Lower lobe of right lung (tissue), 2 donors: ENCODE results near the gene GALNT2. TPM values are rescaled to one million over a fixed set of nuclear protein-coding genes. Genes with fewer than 3 reads are reported as not detected.

Experiments
- ATAC-seq, 2 donors: fragments of 200-7000 bp; cut with Tn5 transposase; one replicate each; pipeline ENCODE4 v1.9.1; 2020 to 2022; ENCODE audit warnings: mild to moderate bottlenecking in 2 of 2, moderate library complexity in 2 of 2
- DNase-seq: peaks from one replicate; pipeline ENCODE4 v3.0.0-alpha.2; 2020
- H3K27ac ChIP-seq: fragments of 200-600 bp; one replicate; pipeline ENCODE4 v1.8.0; 2022
- H3K27me3 ChIP-seq: fragments of 200-600 bp; one replicate; pipeline ENCODE4 v1.8.0; 2022; ENCODE audit warnings: low read depth
- H3K36me3 ChIP-seq: fragments of 200-600 bp; one replicate; pipeline ENCODE4 v1.8.0; 2022; ENCODE audit warnings: mild to moderate bottlenecking
- H3K4me1 ChIP-seq: fragments of 200-600 bp; one replicate; pipeline ENCODE4 v1.8.0; 2022
- H3K4me3 ChIP-seq: fragments of 200-600 bp; one replicate; pipeline ENCODE4 v1.8.0; 2022; ENCODE audit warnings: mild to moderate bottlenecking
- H3K9me3 ChIP-seq: fragments of 200-600 bp; one replicate; pipeline ENCODE4 v1.8.0; 2022
- CTCF ChIP-seq: fragments of 200-600 bp; IDR thresholded peaks from one replicate; pipeline ENCODE4 v1.8.0; 2022; ENCODE audit warnings: antibody characterized with exemption, mild to moderate bottlenecking
- intact Hi-C: fragments of 100-400 bp; cut with DNase I; formaldehyde crosslinking; loops from one replicate; pipeline ENCODE4 v1.11.0; 2022
- total RNA-seq: library from RNA; stranded (reverse); fragmentation: NEBNext Ultra II Directional; extraction: Animal tissue kit (Norgen Biotek cat#: 25700); gene quantifications from one replicate; pipeline ENCODE4 v1.2.1, GENCODE V29; 2021
- donor health status: DM: no; HTN: yes; CAD: no; lungs with severe emphysema.

GALNT2 gene
- total RNA-seq, 1 donor from 2014 or later, result 48.0 TPM

GRCh38 chr1:230123280-230124185 is 56.5 kb downstream of the GALNT2 start:
- H3K4me3 ChIP-seq, result no peak overlapping the region
- H3K27me3 ChIP-seq, result no peaks in the 10 kb centered on the region
- peak in 1 of 2 donors; percentile 16 for ATAC-seq
- peaks cover 7% of the 10 kb centered on the region for H3K36me3 ChIP-seq
- peaks cover 25% of the 10 kb centered on the region for H3K4me1 ChIP-seq
- H3K9me3 ChIP-seq, result no peaks in the 10 kb centered on the region
- intact Hi-C loops, result no loop called here
- DNase-seq, result no peak
- H3K27ac ChIP-seq, result no peak overlapping the region
- no peak for TF ChIP-seq CTCF

DNA sequence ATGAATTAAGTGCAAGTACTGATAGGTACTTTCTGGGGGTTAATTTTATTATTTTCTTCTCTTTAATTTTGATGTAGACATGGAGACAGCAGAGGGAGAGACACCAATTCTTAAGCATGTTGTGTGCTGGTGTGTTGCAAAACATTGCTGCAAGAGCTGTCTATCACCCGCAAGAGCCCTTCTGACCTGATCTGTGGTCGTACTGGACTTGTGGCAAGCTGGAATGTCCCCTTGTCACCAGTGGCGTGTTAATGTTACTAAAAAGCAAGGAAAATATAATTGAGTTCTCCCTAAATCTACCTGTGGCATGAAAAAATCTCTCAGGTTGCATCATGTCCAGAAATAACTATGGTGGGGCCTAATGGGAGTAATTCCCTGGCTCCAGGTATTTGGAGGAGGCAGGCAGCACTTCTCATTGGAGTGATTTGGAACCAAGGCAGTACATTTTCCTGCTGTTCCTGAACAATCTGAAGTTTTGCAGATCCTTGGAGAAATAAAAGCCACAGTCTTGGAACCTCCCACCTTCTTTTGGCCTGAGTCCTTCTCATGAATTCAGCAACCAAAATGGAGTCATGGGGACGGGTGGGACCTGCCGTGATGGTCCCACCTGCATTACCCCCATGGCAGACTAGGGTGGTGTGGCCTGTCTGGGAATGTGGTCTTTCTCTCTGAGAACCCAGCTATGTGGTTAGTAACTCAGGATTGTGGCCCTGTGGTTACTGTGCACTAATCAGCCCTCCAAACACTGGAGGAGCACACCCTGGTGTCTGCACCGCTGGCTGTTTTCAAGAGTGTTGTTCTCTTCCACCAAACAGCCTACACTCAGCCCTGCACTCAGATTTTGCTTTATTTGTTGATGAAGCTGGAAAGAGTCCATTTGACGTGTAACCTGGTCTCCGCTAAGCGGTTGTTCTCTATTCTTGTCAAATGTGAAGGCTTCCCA is 57.4 kb downstream of the GALNT2 start:
- no peak overlapping the region for H3K27ac ChIP-seq
- intact Hi-C loops, result no loop called here

GRCh38 chr1:230125141-230125540 is 58.1 kb downstream of the GALNT2 start:
- Histone ChIP-seq H3K4me3 (no peak overlapping the region), H3K27me3 (no peaks in the 10 kb centered on the region), H3K4me1 (peaks cover 25% of the 10 kb centered on the region), H3K36me3 (peaks cover 11% of the 10 kb centered on the region), H3K27ac (no peak overlapping the region), H3K9me3 (no peaks in the 10 kb centered on the region)
- intact Hi-C loops, result no loop called here
- DNase-seq (no peak), ATAC-seq (no peak)
- no peak for TF ChIP-seq CTCF

More for the DNA sequence above, 57.4 kb downstream of the GALNT2 start:
- no peaks in the 10 kb centered on the region for H3K27me3 ChIP-seq
- peaks cover 25% of the 10 kb centered on the region for H3K4me1 ChIP-seq
- no peaks in the 10 kb centered on the region for H3K9me3 ChIP-seq
- TF ChIP-seq CTCF, result no peak
- ATAC-seq (no peak), DNase-seq (no peak)
- peaks cover 7% of the 10 kb centered on the region for H3K36me3 ChIP-seq
- H3K4me3 ChIP-seq, result no peak overlapping the region

GRCh38 chr1:230125640-230126528 is 58.8 kb downstream of the GALNT2 start:
- H3K27ac ChIP-seq, result no peak overlapping the region
- ATAC-seq (peak in 1 of 2 donors; percentile 33), DNase-seq (no peak)
- no peaks in the 10 kb centered on the region for H3K27me3 ChIP-seq
- intact Hi-C loops, result no loop called here
- TF ChIP-seq CTCF, result no peak
- H3K4me1 ChIP-seq, result peaks cover 25% of the 10 kb centered on the region
- H3K9me3 ChIP-seq, result no peaks in the 10 kb centered on the region
- H3K36me3 ChIP-seq, result peaks cover 4% of the 10 kb centered on the region
- no peak overlapping the region for H3K4me3 ChIP-seq
